HepG2 (cell line): ENCODE measurements around the gene SMARCA2. TPM values are rescaled to one million over a fixed set of nuclear protein-coding genes. Genes with fewer than 3 reads are reported as not detected.

Experiments used
- ATAC-seq: fragments of 200-7000 bp; cut with Tn5 transposase; 3 replicates; pipeline ENCODE4 v1.9.1; 2020; ENCODE audit warnings: mild to moderate bottlenecking, moderate library complexity
- BruUV-seq: library from RNA; stranded (reverse); fragments of 400-500 nt; replicated peaks from 2 replicates; lab custom pipeline; 2021; lab: Mats Ljungman, UMichigan
- CTCF ChIA-PET: fragments of 300-600 bp; formaldehyde crosslinking; extraction: SDS; loops from one replicate; lab custom pipeline; 2021; ENCODE audit warnings: low total read pairs, inconsistent platforms, low intra/inter-chr PET ratio; lab: Yijun Ruan, JAX
- POLR2A ChIA-PET: fragments of 350-600 bp; sonication (Branson Sonifier 250); formaldehyde crosslinking; loops from one replicate; lab custom pipeline; 2020; ENCODE audit warnings: antibody characterized with exemption, inconsistent platforms; lab: Yijun Ruan, JAX
- DNase-seq: peaks from one replicate; pipeline ENCODE4 v3.0.0-alpha.2; 2015; ENCODE audit warnings: low spot score
- FAIRE-seq: peaks from 3 replicates; lab custom pipeline; 2011; peaks lifted over from hg19 to GRCh38; lab: Jason Lieb, UNC
- H2AFZ ChIP-seq: one replicate; pipeline ENCODE4 v1.6.1; 2011; ENCODE audit warnings: low read length, inconsistent platforms
- H3K27ac ChIP-seq: fragments of 300-600 bp; 3 replicates; pipeline ENCODE4 v1.8.0; 2011; ENCODE audit warnings: mixed run types, mild to moderate bottlenecking, mixed read lengths, low read length, inconsistent platforms; ENCODE audit not compliant: insufficient read depth; ENCODE audit errors: extremely low read length
- H3K27me3 ChIP-seq, 2 experiments: fragments of 200-600 bp in 1 of 2; 2 replicates in 1 of 2; 3 replicates in 1 of 2; pipeline versions ENCODE4 v1.6.0 to v1.8.0; 2011; ENCODE audit warnings: low read length in 2 of 2, mild to moderate bottlenecking in 2 of 2, moderate library complexity in 2 of 2, inconsistent platforms in 1 of 2; ENCODE audit not compliant: insufficient read depth in 2 of 2, control insufficient read depth in 1 of 2
- H3K36me3 ChIP-seq, 2 experiments: fragments of 200-600 bp in 1 of 2; replicated peaks in 1 of 2; 2 replicates in 1 of 2; 3 replicates in 1 of 2; pipeline versions ENCODE4 v1.5.1 to v1.8.0; 2011; ENCODE audit warnings: low read length in 2 of 2, inconsistent platforms in 1 of 2; ENCODE audit not compliant: insufficient read depth in 2 of 2, control insufficient read depth in 1 of 2
- H3K4me1 ChIP-seq: 2 replicates; pipeline ENCODE4 v1.5.1; 2012; ENCODE audit warnings: low read length, inconsistent platforms; ENCODE audit not compliant: insufficient read depth
- H3K4me2 ChIP-seq: 2 replicates; pipeline ENCODE4 v1.6.0; 2011; ENCODE audit warnings: low read depth, low read length, inconsistent platforms
- H3K4me3 ChIP-seq, 3 experiments: fragments of 200-600 bp in 1 of 3; sonication (generic), shearing (Covaris generic) in 1 of 3; replicated peaks in 1 of 3; 2 replicates each; pipeline ENCODE4 v1.5.1; 2011 to 2016; ENCODE audit warnings: low read length in 3 of 3, inconsistent platforms in 2 of 3, low read depth in 2 of 3, mild to moderate bottlenecking in 2 of 3, control low read depth in 1 of 3, mixed read lengths in 1 of 3; ENCODE audit not compliant: insufficient read depth in 1 of 3
- H3K79me2 ChIP-seq: one replicate; pipeline ENCODE4 v1.6.1; 2011; ENCODE audit warnings: low read length, inconsistent platforms; ENCODE audit not compliant: insufficient read depth
- H3K9ac ChIP-seq: 2 replicates; pipeline ENCODE4 v1.6.0; 2011; ENCODE audit warnings: mild to moderate bottlenecking, low read depth, low read length, inconsistent platforms; ENCODE audit not compliant: insufficient read depth
- H3K9me3 ChIP-seq: 2 replicates; pipeline ENCODE4 v1.5.1; 2012; ENCODE audit warnings: mild to moderate bottlenecking, low read length
- H4K20me1 ChIP-seq: 2 replicates; pipeline ENCODE4 v1.6.0; 2011; ENCODE audit warnings: inconsistent platforms, mild to moderate bottlenecking, low read length, moderate library complexity; ENCODE audit not compliant: insufficient read depth
- RXRA ChIP-seq: sonication (generic); formaldehyde crosslinking; IDR thresholded peaks from 2 replicates; pipeline ENCODE4 v1.5.1; 2020; ENCODE audit warnings: missing genetic modification reagents
- THYN1 ChIP-seq: sonication (generic); formaldehyde crosslinking; IDR thresholded peaks from 2 replicates; pipeline ENCODE4 v1.8.1; 2023; ENCODE audit warnings: low read depth, mild to moderate bottlenecking, moderate library complexity, missing genetic modification reagents, borderline replicate concordance
- ZFP82 ChIP-seq: sonication (generic); formaldehyde crosslinking; IDR thresholded peaks from 2 replicates; pipeline ENCODE4 v1.5.1; 2020; ENCODE audit warnings: mild to moderate bottlenecking, missing genetic modification reagents, borderline replicate concordance
- ZNF296 ChIP-seq: sonication (generic); formaldehyde crosslinking; conservative IDR thresholded peaks from 2 replicates; pipeline ENCODE4 v1.5.0; 2020; ENCODE audit warnings: mild to moderate bottlenecking, missing genetic modification reagents
- ZNF639 ChIP-seq: conservative IDR thresholded peaks from 2 replicates; pipeline ENCODE4 v1.6.1; 2018; ENCODE audit warnings: missing genetic modification reagents
- ZNF670 ChIP-seq: sonication (generic); formaldehyde crosslinking; IDR thresholded peaks from 2 replicates; pipeline ENCODE4 v1.8.0; 2022; ENCODE audit warnings: mild to moderate bottlenecking, missing genetic modification reagents, borderline replicate concordance
- ZNF841 ChIP-seq: sonication (generic); formaldehyde crosslinking; IDR thresholded peaks from 2 replicates; pipeline ENCODE4 v1.8.1; 2023; ENCODE audit warnings: missing genetic modification reagents, borderline replicate concordance
- whole genome bisulfite sequencing: methylation state at CpG from one replicate; pipeline ENCODE4 v1.1.6; 2017; ENCODE audit warnings: low lambda C conversion rate; 5-methylcytosine and 5-hydroxymethylcytosine counted together
- in situ Hi-C: cut with HindIII; loops from 2 replicates; pipeline ENCODE4 v1.10.0; 2017; ENCODE audit warnings: low pct_unique_long_range_greater_than_20kb; ENCODE audit not compliant: extremely low pct_ligation_motif_present
- intact Hi-C: fragments of 100-400 bp; cut with micrococcal nuclease; formaldehyde crosslinking; loops from one replicate; pipeline ENCODE4 v1.10.0; 2022; ENCODE audit not compliant: unreplicated experiment
- polyA plus RNA-seq, 8 experiments: library from polyadenylated mRNA; depleted of rRNA in 3 of 8; stranded (reverse) in 7 of 8; unstranded in 1 of 8; fragments of >200 nt; fragmentation: Illumina TruSeq in 4 of 8; extraction: Trizol in 4 of 8; gene quantifications; 2 replicates each; pipeline versions ENCODE4 v1.2.1 to v1.2.3, GENCODE V29; 2011 to 2016; ENCODE audit warnings: low read depth in 4 of 8, missing spikeins in 1 of 8, mixed read lengths in 1 of 8; ENCODE audit not compliant: insufficient read depth in 1 of 8
- total RNA-seq, 5 experiments: library from RNA; depleted of rRNA; stranded (reverse); fragments of >200 nt; fragmentation: Illumina TruSeq; extraction: Trizol; gene quantifications; 2 replicates each; pipeline ENCODE4 v1.2.3, GENCODE V29; 2016; ENCODE audit warnings: low read depth in 1 of 5
- TF ChIP-seq, protein P1 (sequence below): sonication (generic); formaldehyde crosslinking; IDR thresholded peaks from 2 replicates; pipeline ENCODE4; 2020; ENCODE audit warnings: missing genetic modification reagents, mild to moderate bottlenecking, borderline replicate concordance
- TF ChIP-seq, protein P2 (sequence below): sonication (generic); formaldehyde crosslinking; IDR thresholded peaks from 2 replicates; pipeline ENCODE4 v1.8.0; 2022; ENCODE audit warnings: missing genetic modification reagents, mild to moderate bottlenecking, moderate library complexity, borderline replicate concordance
- TF ChIP-seq, protein P3 (sequence below), 2 experiments: sonication (generic) in 1 of 2; formaldehyde crosslinking in 1 of 2; IDR thresholded peaks; 2 replicates each; pipeline versions ENCODE4 v1.6.1 to v1.9.0; 2014 to 2022; ENCODE audit warnings: antibody characterized with exemption in 1 of 2, borderline replicate concordance in 1 of 2, inconsistent platforms in 1 of 2, low read depth in 1 of 2, missing genetic modification reagents in 1 of 2

SMARCA2 gene
- total and polyA plus RNA-seq, 2 of the 13 experiments (the other 11 are each of a cell fraction or from before 2014, with no cell fraction given): 22.5 to 23.7 TPM

- H3K4me2 ChIP-seq: no peak overlapping the region
- no peaks in the 10 kb centered on the region for H4K20me1 ChIP-seq
- ATAC-seq (no peak), DNase-seq (no peak), FAIRE-seq (no peak)
- no peak overlapping the region for H3K4me3 ChIP-seq
- H3K9me3 ChIP-seq: no peaks in the 10 kb centered on the region
- in situ Hi-C loops (no loop called here), intact Hi-C loops (no loop called here)
- ChIA-PET CTCF (no interaction called here), POLR2A (no interaction called here)
- H3K4me1 ChIP-seq: no peaks in the 10 kb centered on the region
- H2AFZ ChIP-seq: no peak overlapping the region
- no peaks in the 10 kb centered on the region for H3K36me3 ChIP-seq
- H3K27ac ChIP-seq: no peak overlapping the region
- no peaks in the 10 kb centered on the region for H3K79me2 ChIP-seq
- H3K27me3 ChIP-seq: peaks cover 0 to under 1% of the 10 kb centered on the region in 2 experiments; a peak in 1 of 5 replicates
- BruUV-seq: no TSS peak
- H3K9ac ChIP-seq: no peak overlapping the region
- 16% methylated on average over 2 of the region's 2 CpGs for WGBS
- TF ChIP-seq, protein P1, sequence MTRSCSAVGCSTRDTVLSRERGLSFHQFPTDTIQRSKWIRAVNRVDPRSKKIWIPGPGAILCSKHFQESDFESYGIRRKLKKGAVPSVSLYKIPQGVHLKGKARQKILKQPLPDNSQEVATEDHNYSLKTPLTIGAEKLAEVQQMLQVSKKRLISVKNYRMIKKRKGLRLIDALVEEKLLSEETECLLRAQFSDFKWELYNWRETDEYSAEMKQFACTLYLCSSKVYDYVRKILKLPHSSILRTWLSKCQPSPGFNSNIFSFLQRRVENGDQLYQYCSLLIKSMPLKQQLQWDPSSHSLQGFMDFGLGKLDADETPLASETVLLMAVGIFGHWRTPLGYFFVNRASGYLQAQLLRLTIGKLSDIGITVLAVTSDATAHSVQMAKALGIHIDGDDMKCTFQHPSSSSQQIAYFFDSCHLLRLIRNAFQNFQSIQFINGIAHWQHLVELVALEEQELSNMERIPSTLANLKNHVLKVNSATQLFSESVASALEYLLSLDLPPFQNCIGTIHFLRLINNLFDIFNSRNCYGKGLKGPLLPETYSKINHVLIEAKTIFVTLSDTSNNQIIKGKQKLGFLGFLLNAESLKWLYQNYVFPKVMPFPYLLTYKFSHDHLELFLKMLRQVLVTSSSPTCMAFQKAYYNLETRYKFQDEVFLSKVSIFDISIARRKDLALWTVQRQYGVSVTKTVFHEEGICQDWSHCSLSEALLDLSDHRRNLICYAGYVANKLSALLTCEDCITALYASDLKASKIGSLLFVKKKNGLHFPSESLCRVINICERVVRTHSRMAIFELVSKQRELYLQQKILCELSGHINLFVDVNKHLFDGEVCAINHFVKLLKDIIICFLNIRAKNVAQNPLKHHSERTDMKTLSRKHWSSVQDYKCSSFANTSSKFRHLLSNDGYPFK (CRISPR knock-in tag): no peak
- TF ChIP-seq ZNF296 (CRISPR knock-in tag) (no peak), ZFP82 (CRISPR knock-in tag) (no peak), ZNF639 (no peak), RXRA (CRISPR knock-in tag) (no peak), ZNF841 (no peak), ZNF670 (no peak), THYN1 (no peak)
- TF ChIP-seq, protein P2, sequence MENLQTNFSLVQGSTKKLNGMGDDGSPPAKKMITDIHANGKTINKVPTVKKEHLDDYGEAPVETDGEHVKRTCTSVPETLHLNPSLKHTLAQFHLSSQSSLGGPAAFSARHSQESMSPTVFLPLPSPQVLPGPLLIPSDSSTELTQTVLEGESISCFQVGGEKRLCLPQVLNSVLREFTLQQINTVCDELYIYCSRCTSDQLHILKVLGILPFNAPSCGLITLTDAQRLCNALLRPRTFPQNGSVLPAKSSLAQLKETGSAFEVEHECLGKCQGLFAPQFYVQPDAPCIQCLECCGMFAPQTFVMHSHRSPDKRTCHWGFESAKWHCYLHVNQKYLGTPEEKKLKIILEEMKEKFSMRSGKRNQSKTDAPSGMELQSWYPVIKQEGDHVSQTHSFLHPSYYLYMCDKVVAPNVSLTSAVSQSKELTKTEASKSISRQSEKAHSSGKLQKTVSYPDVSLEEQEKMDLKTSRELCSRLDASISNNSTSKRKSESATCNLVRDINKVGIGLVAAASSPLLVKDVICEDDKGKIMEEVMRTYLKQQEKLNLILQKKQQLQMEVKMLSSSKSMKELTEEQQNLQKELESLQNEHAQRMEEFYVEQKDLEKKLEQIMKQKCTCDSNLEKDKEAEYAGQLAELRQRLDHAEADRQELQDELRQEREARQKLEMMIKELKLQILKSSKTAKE (CRISPR knock-in tag): no peak
- TF ChIP-seq, protein P3, sequence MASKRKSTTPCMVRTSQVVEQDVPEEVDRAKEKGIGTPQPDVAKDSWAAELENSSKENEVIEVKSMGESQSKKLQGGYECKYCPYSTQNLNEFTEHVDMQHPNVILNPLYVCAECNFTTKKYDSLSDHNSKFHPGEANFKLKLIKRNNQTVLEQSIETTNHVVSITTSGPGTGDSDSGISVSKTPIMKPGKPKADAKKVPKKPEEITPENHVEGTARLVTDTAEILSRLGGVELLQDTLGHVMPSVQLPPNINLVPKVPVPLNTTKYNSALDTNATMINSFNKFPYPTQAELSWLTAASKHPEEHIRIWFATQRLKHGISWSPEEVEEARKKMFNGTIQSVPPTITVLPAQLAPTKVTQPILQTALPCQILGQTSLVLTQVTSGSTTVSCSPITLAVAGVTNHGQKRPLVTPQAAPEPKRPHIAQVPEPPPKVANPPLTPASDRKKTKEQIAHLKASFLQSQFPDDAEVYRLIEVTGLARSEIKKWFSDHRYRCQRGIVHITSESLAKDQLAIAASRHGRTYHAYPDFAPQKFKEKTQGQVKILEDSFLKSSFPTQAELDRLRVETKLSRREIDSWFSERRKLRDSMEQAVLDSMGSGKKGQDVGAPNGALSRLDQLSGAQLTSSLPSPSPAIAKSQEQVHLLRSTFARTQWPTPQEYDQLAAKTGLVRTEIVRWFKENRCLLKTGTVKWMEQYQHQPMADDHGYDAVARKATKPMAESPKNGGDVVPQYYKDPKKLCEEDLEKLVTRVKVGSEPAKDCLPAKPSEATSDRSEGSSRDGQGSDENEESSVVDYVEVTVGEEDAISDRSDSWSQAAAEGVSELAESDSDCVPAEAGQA (IDR thresholded peaks at IDR 0.05; ENCODE audit: low read depth): no peak
- TF ChIP-seq, protein P3 (CRISPR knock-in tag; IDR thresholded peaks at IDR 0.05; ENCODE audit: borderline replicate concordance): no peak
Measured at GRCh38 chr9:1998111-1998510, 17.0 kb upstream of the SMARCA2 start.
